ENCODE measurements around the gene EXOSC10. TPM values are rescaled to one million over a fixed set of nuclear protein-coding genes. Genes with fewer than 3 reads are reported as not detected.
"Not testable (repeated sequence)": the region's sequence is repeated elsewhere in the genome, so short reads cannot be mapped to it uniquely, and the experiment has no call there.

EXOSC10 gene
- total RNA-seq, 1 donor from 2014 or later = 17.1 TPM

GRCh38 chr1:11044849-11045427 is 54.7 kb downstream of the EXOSC10 start:
- TF ChIP-seq CTCF (IDR thresholded peaks at IDR 0.05; ENCODE audit: borderline replicate concordance) = no peak
- no peaks in the 10 kb centered on the region for H3K36me3 ChIP-seq
- H3K27me3 ChIP-seq (ENCODE audit: low read depth) = no peaks in the 10 kb centered on the region
- H3K4me1 ChIP-seq = no peaks in the 10 kb centered on the region
- intact Hi-C loops (cut with micrococcal nuclease) = no loop called here
- no peak overlapping the region for H3K27ac ChIP-seq (replicated peaks)
- H3K4me3 ChIP-seq = no peak overlapping the region
- H3K9me3 ChIP-seq (replicated peaks) = no peaks in the 10 kb centered on the region
- DNase-seq = no peak

- Histone ChIP-seq H3K4me1 (no peaks in the 10 kb centered on the region), H3K4me3 (no peak overlapping the region), H3K27ac (replicated peaks) (no peak overlapping the region), H3K9me3 (replicated peaks) (no peaks in the 10 kb centered on the region), H3K27me3 (ENCODE audit: low read depth) (no peaks in the 10 kb centered on the region), H3K36me3 (no peaks in the 10 kb centered on the region)
- DNase-seq = no peak
- no peak for TF ChIP-seq CTCF (IDR thresholded peaks at IDR 0.05; ENCODE audit: borderline replicate concordance)
- intact Hi-C loops (cut with micrococcal nuclease) = no loop called here
These were observed 55.4 kb downstream of the EXOSC10 start for GRCh38 chr1:11044086-11044848.

- intact Hi-C loops (cut with micrococcal nuclease) = no loop called here
- no peak for TF ChIP-seq CTCF (IDR thresholded peaks at IDR 0.05; ENCODE audit: borderline replicate concordance)
These were observed 56.4 kb downstream of the EXOSC10 start for GRCh38 chr1:11042995-11043874.

GRCh38 chr1:11042065-11042464 is 57.6 kb downstream of the EXOSC10 start:
- DNase-seq = no peak
- H3K27me3 ChIP-seq (ENCODE audit: low read depth) = no peaks in the 10 kb centered on the region
- TF ChIP-seq CTCF (IDR thresholded peaks at IDR 0.05; ENCODE audit: borderline replicate concordance) = no peak
- no peaks in the 10 kb centered on the region for H3K9me3 ChIP-seq (replicated peaks)
- intact Hi-C loops (cut with micrococcal nuclease) = no loop called here
- no peak overlapping the region for H3K27ac ChIP-seq (replicated peaks)
- no peaks in the 10 kb centered on the region for H3K36me3 ChIP-seq
- H3K4me1 ChIP-seq = peaks cover 9% of the 10 kb centered on the region
- no peak overlapping the region for H3K4me3 ChIP-seq

More at GRCh38 chr1:11042995-11043874, 56.4 kb downstream of the EXOSC10 start:
- peaks cover 3% of the 10 kb centered on the region for H3K4me1 ChIP-seq
- DNase-seq = no peak
- no peaks in the 10 kb centered on the region for H3K27me3 ChIP-seq (ENCODE audit: low read depth)
- H3K9me3 ChIP-seq (replicated peaks) = no peaks in the 10 kb centered on the region
- no peak overlapping the region for H3K27ac ChIP-seq (replicated peaks)
- no peaks in the 10 kb centered on the region for H3K36me3 ChIP-seq
- H3K4me3 ChIP-seq = no peak overlapping the region

- no peak for DNase-seq
- no peak for TF ChIP-seq CTCF (IDR thresholded peaks at IDR 0.05; ENCODE audit: borderline replicate concordance)
- Histone ChIP-seq H3K27ac (replicated peaks) (no peak overlapping the region), H3K4me1 (peaks cover 9% of the 10 kb centered on the region), H3K27me3 (ENCODE audit: low read depth) (no peaks in the 10 kb centered on the region), H3K4me3 (no peak overlapping the region), H3K36me3 (no peaks in the 10 kb centered on the region), H3K9me3 (replicated peaks) (no peaks in the 10 kb centered on the region)
- intact Hi-C loops (cut with micrococcal nuclease) = no loop called here
These were observed 58.6 kb downstream of the EXOSC10 start for GRCh38 chr1:11041048-11041447.

DNA sequence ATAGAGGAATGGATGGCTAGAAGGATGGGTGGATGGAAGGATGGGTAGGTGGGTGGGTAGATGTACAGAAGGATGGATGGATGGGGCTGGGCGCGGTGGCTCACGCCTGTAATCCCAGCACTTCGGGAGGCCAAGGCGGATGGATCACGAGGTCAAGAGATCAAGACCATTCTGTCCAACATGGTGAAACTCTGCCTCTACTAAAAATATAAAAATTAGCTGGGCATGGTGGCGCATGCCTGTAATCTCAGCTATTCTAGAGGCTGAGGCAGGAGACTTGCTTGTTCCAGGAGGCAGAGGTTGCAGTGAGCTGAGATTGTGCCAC is 59.6 kb downstream of the EXOSC10 start:
- H3K27ac ChIP-seq (replicated peaks); H3K36me3 ChIP-seq; intact Hi-C loops (cut with micrococcal nuclease); H3K27me3 ChIP-seq (ENCODE audit: low read depth); H3K4me3 ChIP-seq; DNase-seq; H3K9me3 ChIP-seq (replicated peaks); H3K4me1 ChIP-seq: not testable (repeated sequence)

All from left ventricle myocardium inferior (tissue), 1 donor.